ENCODE data around the gene TACSTD2.
"Not testable (repeated sequence)": the region's sequence is repeated elsewhere in the genome, so short reads cannot be mapped to it uniquely, and the experiment has no call there.

TACSTD2 gene, protein sequence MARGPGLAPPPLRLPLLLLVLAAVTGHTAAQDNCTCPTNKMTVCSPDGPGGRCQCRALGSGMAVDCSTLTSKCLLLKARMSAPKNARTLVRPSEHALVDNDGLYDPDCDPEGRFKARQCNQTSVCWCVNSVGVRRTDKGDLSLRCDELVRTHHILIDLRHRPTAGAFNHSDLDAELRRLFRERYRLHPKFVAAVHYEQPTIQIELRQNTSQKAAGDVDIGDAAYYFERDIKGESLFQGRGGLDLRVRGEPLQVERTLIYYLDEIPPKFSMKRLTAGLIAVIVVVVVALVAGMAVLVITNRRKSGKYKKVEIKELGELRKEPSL

DNA sequence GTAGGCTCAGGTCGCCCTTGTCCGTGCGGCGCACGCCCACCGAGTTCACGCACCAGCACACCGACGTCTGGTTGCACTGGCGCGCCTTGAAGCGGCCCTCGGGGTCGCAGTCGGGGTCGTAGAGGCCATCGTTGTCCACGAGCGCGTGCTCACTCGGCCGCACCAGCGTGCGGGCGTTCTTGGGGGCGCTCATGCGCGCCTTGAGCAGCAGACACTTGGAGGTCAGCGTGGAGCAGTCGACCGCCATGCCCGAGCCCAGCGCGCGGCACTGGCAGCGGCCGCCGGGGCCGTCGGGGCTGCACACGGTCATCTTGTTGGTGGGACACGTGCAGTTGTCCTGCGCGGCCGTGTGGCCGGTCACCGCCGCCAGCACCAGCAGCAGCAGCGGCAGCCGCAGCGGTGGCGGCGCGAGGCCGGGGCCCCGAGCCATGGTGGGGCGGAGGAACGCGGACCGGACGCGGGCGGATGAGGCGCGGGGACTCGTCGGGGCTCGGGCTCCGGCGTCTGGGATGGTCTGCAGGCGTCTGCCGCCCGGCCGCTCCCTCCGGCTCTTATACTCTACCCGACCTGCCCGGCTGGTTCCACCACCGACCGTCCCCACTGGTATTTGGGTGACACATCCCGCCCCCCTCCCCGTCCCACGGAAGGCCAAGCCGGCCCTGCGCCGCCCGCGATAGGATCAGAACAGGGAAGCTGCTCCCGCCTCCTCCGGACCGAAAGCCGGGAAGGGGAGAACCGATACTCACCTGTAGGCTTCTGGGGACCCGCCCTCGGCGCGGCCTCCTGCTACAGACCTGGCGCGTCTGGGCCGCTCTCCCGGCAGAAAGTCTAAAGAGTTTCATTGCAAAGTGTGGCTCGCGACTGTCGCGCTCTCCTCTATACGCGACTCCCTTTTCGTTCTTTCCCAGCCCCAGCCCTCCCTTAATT is at the start of gene TACSTD2:
TSS of gene TACSTD2 (minus strand) at position 526 of the 927 bp plus-strand sequence. CDS start at position 430, 96 bp downstream.
- no peak within 1 kb of the TSS for H3K27ac ChIP-seq (ENCODE audit: low read depth, low read length)
- H3K27me3 ChIP-seq (ENCODE audit: control insufficient read depth in 1 of 2, insufficient read depth in 2 of 2, low read length in 2 of 2), result peaks cover 15 to 20% of the 10 kb centered on the region in 2 donors
- H3K9me3 ChIP-seq (ENCODE audit: control insufficient read depth in 1 of 2, low read length in 2 of 2), result no peaks in the 10 kb centered on the region
- peak within 1 kb of the TSS in 1 of 2 donors; percentile 25 for H3K9ac ChIP-seq (ENCODE audit: low read depth in 1 of 2, low read length in 2 of 2)
- peak within 1 kb of the TSS; percentile 48 to 60 for H3K4me3 ChIP-seq (ENCODE audit: low read depth in 1 of 2, low read length in 2 of 2)
- H3K36me3 ChIP-seq (ENCODE audit: control insufficient read depth in 1 of 2, insufficient read depth in 2 of 2, low read length in 2 of 2), result no peaks in the 10 kb centered on the region
- H3K4me1 ChIP-seq (ENCODE audit: control insufficient read depth in 1 of 2, insufficient read depth in 2 of 2, low read length in 2 of 2), result peaks cover 10 to 19% of the 10 kb centered on the region in 2 donors

DNA sequence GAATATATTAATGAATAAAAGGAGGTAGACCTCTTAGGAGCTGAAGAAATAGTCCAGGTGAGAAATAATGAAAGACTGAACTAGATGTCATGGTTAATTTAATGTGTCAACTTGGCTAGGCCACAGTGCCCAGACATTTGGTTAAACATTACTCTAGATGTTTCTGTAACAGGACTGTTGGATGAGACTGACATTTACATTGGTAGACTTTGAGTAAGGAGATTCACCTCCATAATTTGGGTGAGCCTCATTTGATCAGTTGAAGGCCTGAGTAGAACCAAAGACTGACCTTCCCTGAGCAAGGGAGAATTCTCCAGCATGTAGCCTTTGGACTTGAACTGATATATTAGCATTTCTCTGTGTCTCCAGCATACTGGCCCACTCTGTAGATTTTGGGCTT is 49.2 kb upstream of the TACSTD2 start:
- Histone ChIP-seq H3K9me3 (ENCODE audit: control insufficient read depth in 1 of 2, low read length in 2 of 2) (no peaks in the 10 kb centered on the region), H3K27ac (ENCODE audit: low read depth, low read length) (no peak overlapping the region), H3K27me3 (ENCODE audit: control insufficient read depth in 1 of 2, insufficient read depth in 2 of 2, low read length in 2 of 2) (no peaks in the 10 kb centered on the region), H3K4me3 (ENCODE audit: low read depth in 1 of 2, low read length in 2 of 2) (no peak overlapping the region), H3K4me1 (ENCODE audit: control insufficient read depth in 1 of 2, insufficient read depth in 2 of 2, low read length in 2 of 2) (no peaks in the 10 kb centered on the region), H3K9ac (ENCODE audit: low read depth in 1 of 2, low read length in 2 of 2) (no peak overlapping the region), H3K36me3 (ENCODE audit: control insufficient read depth in 1 of 2, insufficient read depth in 2 of 2, low read length in 2 of 2) (no peaks in the 10 kb centered on the region)

DNA sequence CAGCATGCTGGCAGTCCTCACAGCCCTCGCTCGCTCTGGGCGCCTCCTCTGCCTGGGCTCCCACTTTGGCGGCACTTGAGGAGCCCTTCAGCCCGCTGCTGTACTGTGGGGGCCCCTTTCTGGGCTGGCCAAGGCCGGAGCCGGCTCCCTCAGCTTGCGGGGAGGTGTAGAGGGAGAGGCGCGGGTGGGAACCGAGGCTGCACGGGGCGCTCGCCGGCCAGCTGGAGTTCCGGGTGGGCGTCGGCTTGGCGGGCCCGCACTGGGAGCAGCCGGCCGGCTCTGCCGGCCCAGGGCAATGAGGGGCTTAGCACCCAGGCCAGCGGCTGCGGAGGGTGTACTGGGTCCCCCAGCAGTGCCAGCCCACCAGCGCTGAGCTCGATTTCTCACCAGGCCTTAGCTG is 46.2 kb upstream of the TACSTD2 start:
- not testable (repeated sequence) for H3K9ac ChIP-seq (ENCODE audit: low read depth in 1 of 2, low read length in 2 of 2); H3K4me3 ChIP-seq (ENCODE audit: low read depth in 1 of 2, low read length in 2 of 2); H3K9me3 ChIP-seq (ENCODE audit: control insufficient read depth in 1 of 2, low read length in 2 of 2); H3K36me3 ChIP-seq (ENCODE audit: control insufficient read depth in 1 of 2, insufficient read depth in 2 of 2, low read length in 2 of 2); H3K4me1 ChIP-seq (ENCODE audit: control insufficient read depth in 1 of 2, insufficient read depth in 2 of 2, low read length in 2 of 2); H3K27me3 ChIP-seq (ENCODE audit: control insufficient read depth in 1 of 2, insufficient read depth in 2 of 2, low read length in 2 of 2); H3K27ac ChIP-seq (ENCODE audit: low read depth, low read length)

DNA sequence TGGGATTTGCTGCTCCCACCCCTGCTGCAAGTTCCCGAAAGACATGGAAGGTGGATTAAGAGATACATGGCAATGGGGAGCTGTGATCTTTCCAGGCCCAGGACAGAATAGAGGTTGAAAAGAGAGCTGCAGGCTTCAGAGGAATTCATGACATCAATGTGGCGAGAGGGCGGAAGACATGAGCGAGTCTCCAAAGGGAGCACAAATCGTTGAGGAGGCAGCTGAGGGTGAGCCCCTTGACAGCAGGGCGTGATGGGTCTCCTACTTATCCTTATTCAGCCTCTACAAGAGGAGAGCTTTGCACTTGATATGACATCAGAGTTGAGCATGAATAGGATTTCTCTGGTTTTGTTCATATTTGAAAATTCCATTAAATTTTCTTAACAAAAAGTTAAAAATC is 45.5 kb upstream of the TACSTD2 start:
- Histone ChIP-seq H3K4me1 (ENCODE audit: control insufficient read depth in 1 of 2, insufficient read depth in 2 of 2, low read length in 2 of 2) (peaks cover 3 to 7% of the 10 kb centered on the region in 2 donors), H3K36me3 (ENCODE audit: control insufficient read depth in 1 of 2, insufficient read depth in 2 of 2, low read length in 2 of 2) (no peaks in the 10 kb centered on the region), H3K27ac (ENCODE audit: low read depth, low read length) (no peak overlapping the region), H3K4me3 (ENCODE audit: low read depth in 1 of 2, low read length in 2 of 2) (no peak overlapping the region), H3K9ac (ENCODE audit: low read depth in 1 of 2, low read length in 2 of 2) (no peak overlapping the region), H3K9me3 (ENCODE audit: control insufficient read depth in 1 of 2, low read length in 2 of 2) (no peaks in the 10 kb centered on the region), H3K27me3 (ENCODE audit: control insufficient read depth in 1 of 2, insufficient read depth in 2 of 2, low read length in 2 of 2) (no peaks in the 10 kb centered on the region)

DNA sequence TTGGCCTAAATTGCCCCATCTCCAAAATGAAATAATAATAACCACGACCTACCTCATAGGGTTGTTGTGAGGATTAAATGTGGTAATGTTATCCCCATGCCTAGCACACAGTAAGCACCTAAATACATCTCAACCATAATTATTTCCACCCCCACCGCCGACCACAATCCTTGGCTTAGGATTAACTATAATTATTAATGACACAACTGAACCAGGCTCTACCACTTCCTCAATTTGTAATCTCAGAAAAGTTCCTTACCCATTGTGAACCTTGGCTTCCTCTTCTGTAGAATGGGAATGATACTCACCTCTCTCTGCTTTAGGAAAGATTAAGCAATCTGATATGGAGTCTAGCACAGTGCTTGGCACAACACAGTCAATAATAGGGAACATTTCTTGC is 44.3 kb upstream of the TACSTD2 start:
- H3K36me3 ChIP-seq (ENCODE audit: control insufficient read depth in 1 of 2, insufficient read depth in 2 of 2, low read length in 2 of 2), result no peaks in the 10 kb centered on the region
- H3K9ac ChIP-seq (ENCODE audit: low read depth in 1 of 2, low read length in 2 of 2), result no peak overlapping the region
- H3K9me3 ChIP-seq (ENCODE audit: control insufficient read depth in 1 of 2, low read length in 2 of 2), result no peaks in the 10 kb centered on the region
- H3K27me3 ChIP-seq (ENCODE audit: control insufficient read depth in 1 of 2, insufficient read depth in 2 of 2, low read length in 2 of 2), result no peaks in the 10 kb centered on the region
- no peak overlapping the region for H3K4me3 ChIP-seq (ENCODE audit: low read depth in 1 of 2, low read length in 2 of 2)
- no peak overlapping the region for H3K27ac ChIP-seq (ENCODE audit: low read depth, low read length)
- H3K4me1 ChIP-seq (ENCODE audit: control insufficient read depth in 1 of 2, insufficient read depth in 2 of 2, low read length in 2 of 2), result peaks cover 3 to 7% of the 10 kb centered on the region in 2 donors

DNA sequence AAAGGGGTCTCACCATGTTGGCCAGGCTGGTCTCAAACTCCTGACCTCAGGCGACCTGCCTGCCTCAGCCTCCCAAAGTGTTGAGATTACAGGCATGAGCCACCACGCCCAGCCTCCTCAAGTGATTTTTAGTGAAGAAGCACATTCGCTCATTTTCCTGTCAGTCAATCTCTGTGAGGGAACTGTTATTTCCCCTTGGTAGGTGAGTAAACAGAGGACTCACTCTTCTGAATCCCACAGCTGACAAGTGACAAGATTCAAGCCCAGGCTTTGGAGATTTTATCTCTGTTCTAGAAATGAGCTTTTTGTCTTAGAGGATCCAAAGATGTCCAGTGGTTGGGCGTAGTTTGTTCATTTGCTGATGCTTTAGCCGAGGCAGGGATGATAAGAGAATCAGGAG is 43.9 kb upstream of the TACSTD2 start:
- no peak overlapping the region for H3K4me3 ChIP-seq (ENCODE audit: low read depth in 1 of 2, low read length in 2 of 2)
- no peak overlapping the region for H3K27ac ChIP-seq (ENCODE audit: low read depth, low read length)
- H3K36me3 ChIP-seq (ENCODE audit: control insufficient read depth in 1 of 2, insufficient read depth in 2 of 2, low read length in 2 of 2), result no peaks in the 10 kb centered on the region
- H3K9ac ChIP-seq (ENCODE audit: low read depth in 1 of 2, low read length in 2 of 2), result no peak overlapping the region
- H3K4me1 ChIP-seq (ENCODE audit: control insufficient read depth in 1 of 2, insufficient read depth in 2 of 2, low read length in 2 of 2), result peaks cover 3 to 7% of the 10 kb centered on the region in 2 donors
- H3K9me3 ChIP-seq (ENCODE audit: control insufficient read depth in 1 of 2, low read length in 2 of 2), result no peaks in the 10 kb centered on the region
- H3K27me3 ChIP-seq (ENCODE audit: control insufficient read depth in 1 of 2, insufficient read depth in 2 of 2, low read length in 2 of 2), result no peaks in the 10 kb centered on the region

DNA sequence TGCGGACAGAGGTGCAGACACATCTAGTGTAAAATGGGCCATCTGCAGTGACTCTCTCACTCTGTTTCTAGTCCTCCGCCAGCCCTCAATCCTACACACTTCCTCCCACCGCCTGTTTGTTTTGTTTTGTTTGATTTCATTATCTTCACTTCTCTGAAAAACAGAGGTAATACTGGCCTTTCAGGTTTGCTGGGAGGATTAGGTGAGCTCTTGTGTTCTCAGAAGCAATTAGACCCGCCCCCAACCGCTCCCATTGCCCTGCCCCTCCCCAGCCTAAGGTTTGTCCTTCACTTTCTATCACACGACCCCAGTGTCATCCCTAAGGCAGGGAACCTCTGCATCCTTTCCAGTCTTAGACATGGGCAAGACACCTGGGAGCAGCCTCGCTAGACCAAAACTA is 43.2 kb upstream of the TACSTD2 start:
- no peak overlapping the region for H3K9ac ChIP-seq (ENCODE audit: low read depth in 1 of 2, low read length in 2 of 2)
- peaks cover 3 to 7% of the 10 kb centered on the region in 2 donors for H3K4me1 ChIP-seq (ENCODE audit: control insufficient read depth in 1 of 2, insufficient read depth in 2 of 2, low read length in 2 of 2)
- no peak overlapping the region for H3K27ac ChIP-seq (ENCODE audit: low read depth, low read length)
- no peaks in the 10 kb centered on the region for H3K9me3 ChIP-seq (ENCODE audit: control insufficient read depth in 1 of 2, low read length in 2 of 2)
- H3K4me3 ChIP-seq (ENCODE audit: low read depth in 1 of 2, low read length in 2 of 2), result no peak overlapping the region
- no peaks in the 10 kb centered on the region for H3K36me3 ChIP-seq (ENCODE audit: control insufficient read depth in 1 of 2, insufficient read depth in 2 of 2, low read length in 2 of 2)
- no peaks in the 10 kb centered on the region for H3K27me3 ChIP-seq (ENCODE audit: control insufficient read depth in 1 of 2, insufficient read depth in 2 of 2, low read length in 2 of 2)

DNA sequence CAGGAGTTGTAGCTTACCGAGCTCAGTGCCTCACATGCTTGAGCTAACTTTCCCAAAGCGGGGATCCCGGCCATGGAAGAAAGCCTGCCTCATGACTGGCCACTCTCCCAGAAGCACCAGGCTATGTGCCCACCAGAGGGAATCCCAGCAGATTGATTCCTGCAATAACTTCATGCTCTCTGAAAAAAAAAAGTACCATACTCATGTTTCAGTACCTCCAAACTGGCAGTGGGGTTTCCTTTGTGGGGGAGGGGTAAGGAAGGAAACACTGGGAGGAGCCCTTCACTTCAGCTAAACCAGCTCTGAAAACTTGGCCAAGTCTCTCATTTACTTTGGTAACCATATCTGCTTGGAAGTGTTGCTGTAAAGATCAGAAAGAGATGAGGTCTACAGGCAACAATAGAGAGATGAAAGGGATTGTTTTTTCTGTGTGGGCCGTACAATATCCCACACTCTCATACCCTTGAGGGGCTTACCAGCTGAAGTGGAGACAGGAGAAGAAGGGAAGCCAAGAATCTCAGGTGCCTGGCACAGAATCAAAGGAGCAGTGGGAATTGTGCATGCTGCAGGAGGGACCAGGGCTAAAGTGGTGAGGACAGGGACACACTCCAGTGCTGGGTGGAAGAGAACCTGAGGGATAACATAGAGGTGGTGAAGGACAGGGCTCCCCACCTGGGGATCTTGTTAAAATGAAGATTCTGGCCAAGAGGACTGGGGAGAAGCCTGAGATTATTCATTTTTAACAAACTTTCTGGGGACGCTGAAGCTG is 42.4 kb upstream of the TACSTD2 start:
- H3K9me3 ChIP-seq (ENCODE audit: control insufficient read depth in 1 of 2, low read length in 2 of 2), result no peaks in the 10 kb centered on the region
- H3K27ac ChIP-seq (ENCODE audit: low read depth, low read length), result no peak overlapping the region
- no peak overlapping the region for H3K4me3 ChIP-seq (ENCODE audit: low read depth in 1 of 2, low read length in 2 of 2)
- no peaks in the 10 kb centered on the region for H3K36me3 ChIP-seq (ENCODE audit: control insufficient read depth in 1 of 2, insufficient read depth in 2 of 2, low read length in 2 of 2)
- H3K9ac ChIP-seq (ENCODE audit: low read depth in 1 of 2, low read length in 2 of 2), result no peak overlapping the region
- peaks cover 3 to 7% of the 10 kb centered on the region in 2 donors for H3K4me1 ChIP-seq (ENCODE audit: control insufficient read depth in 1 of 2, insufficient read depth in 2 of 2, low read length in 2 of 2)
- H3K27me3 ChIP-seq (ENCODE audit: control insufficient read depth in 1 of 2, insufficient read depth in 2 of 2, low read length in 2 of 2), result no peaks in the 10 kb centered on the region

DNA sequence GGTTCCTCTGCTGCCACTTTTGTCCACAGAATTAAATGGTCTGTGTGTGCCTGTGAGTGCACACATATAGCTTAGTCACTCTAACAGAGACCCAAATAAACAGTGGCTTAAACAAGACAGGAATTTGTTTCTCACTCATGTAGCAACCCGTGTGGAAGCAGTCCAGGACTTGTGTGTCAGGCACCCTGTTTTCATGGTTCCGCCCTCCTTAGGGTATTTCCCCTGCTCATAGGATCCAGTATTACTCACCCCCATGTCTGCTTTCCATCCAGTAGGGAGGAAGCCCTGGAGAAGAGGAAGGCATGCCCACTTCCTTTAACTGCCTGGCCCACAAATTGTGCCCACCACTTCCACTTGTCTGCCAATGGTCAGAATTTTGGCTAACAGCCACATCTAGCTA is 41.3 kb upstream of the TACSTD2 start:
- Histone ChIP-seq H3K4me3 (ENCODE audit: low read depth in 1 of 2, low read length in 2 of 2) (no peak overlapping the region), H3K36me3 (ENCODE audit: control insufficient read depth in 1 of 2, insufficient read depth in 2 of 2, low read length in 2 of 2) (no peaks in the 10 kb centered on the region), H3K27me3 (ENCODE audit: control insufficient read depth in 1 of 2, insufficient read depth in 2 of 2, low read length in 2 of 2) (no peaks in the 10 kb centered on the region), H3K9me3 (ENCODE audit: control insufficient read depth in 1 of 2, low read length in 2 of 2) (no peaks in the 10 kb centered on the region), H3K4me1 (ENCODE audit: control insufficient read depth in 1 of 2, insufficient read depth in 2 of 2, low read length in 2 of 2) (peaks cover 3 to 7% of the 10 kb centered on the region in 2 donors), H3K9ac (ENCODE audit: low read depth in 1 of 2, low read length in 2 of 2) (no peak overlapping the region), H3K27ac (ENCODE audit: low read depth, low read length) (no peak overlapping the region)
